ENCODE data around the gene RASGRF2.
A peak's percentile ranks its signal among the peaks of the same experiment; 100 is the strongest.

The RASGRF2 gene

GRCh38 chr5:81169924-81170323 lies 209.8 kb downstream of the RASGRF2 start:
- no peak for DNase-seq (ENCODE audit: low read depth)

DNA sequence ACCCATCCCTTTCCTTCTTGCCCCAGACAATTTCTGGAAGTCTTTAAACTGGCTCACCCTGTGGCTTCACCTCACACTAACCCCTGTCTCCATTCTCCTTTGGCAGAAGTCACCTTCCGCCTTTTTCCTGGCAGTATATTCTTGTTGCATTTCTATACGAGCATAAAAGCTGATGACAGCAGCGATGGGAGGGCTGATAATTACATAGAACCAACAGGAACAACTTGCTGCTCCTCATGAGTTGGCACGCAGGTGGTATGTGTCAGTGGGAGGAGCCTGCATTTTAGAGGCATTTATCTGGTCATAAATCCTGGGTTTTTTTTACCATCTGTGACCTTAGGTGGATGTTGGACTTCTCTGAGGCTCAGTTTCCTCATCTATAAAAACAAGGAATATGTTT lies 211.6 kb downstream of the RASGRF2 start:
- no peak for DNase-seq (ENCODE audit: low read depth)

- no peak for DNase-seq (ENCODE audit: low read depth)
Measured at GRCh38 chr5:81172710-81173109, 212.5 kb downstream of the RASGRF2 start.

GRCh38 chr5:81177061-81177460 lies 216.9 kb downstream of the RASGRF2 start:
- no peak for DNase-seq (ENCODE audit: low read depth)

GRCh38 chr5:81179959-81180358 lies 219.8 kb downstream of the RASGRF2 start:
- DNase-seq (ENCODE audit: low read depth), result no peak

GRCh38 chr5:81180780-81181460 lies 220.8 kb downstream of the RASGRF2 start:
- no peak for DNase-seq (ENCODE audit: low read depth)

GRCh38 chr5:81181576-81182316 lies 221.6 kb downstream of the RASGRF2 start:
- no peak for DNase-seq (ENCODE audit: low read depth)

GRCh38 chr5:81182396-81183390 lies 222.5 kb downstream of the RASGRF2 start:
- DNase-seq (ENCODE audit: low read depth), result no peak

- no peak for DNase-seq (ENCODE audit: low read depth)
Measured at GRCh38 chr5:81183811-81184748, 223.9 kb downstream of the RASGRF2 start.

GRCh38 chr5:81184749-81185110 lies 224.6 kb downstream of the RASGRF2 start:
- no peak for DNase-seq (ENCODE audit: low read depth)

- no peak for DNase-seq (ENCODE audit: low read depth)
Measured at GRCh38 chr5:81187885-81188284, 227.7 kb downstream of the RASGRF2 start.

- DNase-seq (ENCODE audit: low read depth), result no peak
Measured at GRCh38 chr5:81188962-81189361, 228.8 kb downstream of the RASGRF2 start.

DNA sequence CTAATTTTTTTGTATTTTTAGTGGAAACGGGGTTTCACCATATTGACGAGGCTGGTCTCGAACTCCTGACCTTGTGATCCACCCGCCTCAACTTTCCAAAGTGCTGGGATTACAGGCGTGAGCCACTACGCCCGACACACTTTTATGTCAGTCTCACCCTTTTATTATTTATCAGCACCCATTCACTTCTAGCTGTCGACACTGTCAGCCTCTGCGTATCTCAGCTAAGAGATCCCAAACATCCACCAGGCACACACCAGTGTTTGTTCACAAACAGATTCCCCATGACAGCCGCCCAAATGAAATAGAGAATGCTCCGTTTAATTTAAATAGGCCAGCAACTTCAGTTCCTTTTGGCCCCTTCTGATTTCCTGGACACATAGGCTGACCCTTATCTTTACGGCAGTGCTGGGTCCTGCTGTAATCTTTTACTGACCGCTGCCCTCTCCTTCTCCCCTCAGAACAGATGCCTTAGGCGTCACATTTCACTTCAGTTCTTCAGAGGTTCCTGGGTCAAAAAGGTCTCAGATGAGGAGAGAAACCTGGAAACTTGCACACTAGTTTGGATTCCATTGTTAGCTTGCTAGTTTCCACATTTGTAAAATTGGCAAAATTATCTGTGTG lies 229.8 kb downstream of the RASGRF2 start:
- DNase-seq (ENCODE audit: low read depth), result no peak

DNA sequence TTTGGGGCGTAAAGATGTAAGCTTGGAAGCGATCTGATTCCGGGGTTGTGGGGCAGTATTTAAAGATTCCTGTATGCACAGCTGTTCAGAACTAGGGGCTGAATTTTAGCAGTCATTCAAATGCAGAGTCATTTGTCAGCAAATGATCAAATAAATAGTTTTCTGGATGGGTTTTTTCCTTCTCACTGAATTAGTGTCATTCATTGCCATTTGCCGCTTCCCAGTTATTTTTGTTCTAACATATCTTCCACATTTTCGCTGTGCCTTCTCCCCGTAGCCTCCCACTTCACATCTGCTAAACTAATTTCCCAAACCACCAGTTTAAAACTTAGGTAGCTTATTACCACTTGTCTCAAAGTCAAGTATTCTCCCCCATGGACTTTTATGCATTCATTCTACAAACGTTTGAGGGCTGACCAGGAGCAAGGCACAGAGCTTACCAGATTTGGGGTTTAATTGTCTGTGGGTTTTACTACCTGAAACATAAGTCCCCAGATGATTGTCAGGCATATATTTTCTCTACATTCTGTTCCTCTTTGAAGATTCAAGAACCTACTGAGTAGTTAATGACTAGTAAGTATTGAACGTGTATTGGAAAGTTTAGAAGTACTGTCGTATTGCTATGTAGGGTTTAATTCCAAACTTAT lies 231.7 kb downstream of the RASGRF2 start:
- no peak for DNase-seq (ENCODE audit: low read depth)

GRCh38 chr5:81192373-81192750 lies 232.2 kb downstream of the RASGRF2 start:
- DNase-seq (ENCODE audit: low read depth), result no peak

DNA sequence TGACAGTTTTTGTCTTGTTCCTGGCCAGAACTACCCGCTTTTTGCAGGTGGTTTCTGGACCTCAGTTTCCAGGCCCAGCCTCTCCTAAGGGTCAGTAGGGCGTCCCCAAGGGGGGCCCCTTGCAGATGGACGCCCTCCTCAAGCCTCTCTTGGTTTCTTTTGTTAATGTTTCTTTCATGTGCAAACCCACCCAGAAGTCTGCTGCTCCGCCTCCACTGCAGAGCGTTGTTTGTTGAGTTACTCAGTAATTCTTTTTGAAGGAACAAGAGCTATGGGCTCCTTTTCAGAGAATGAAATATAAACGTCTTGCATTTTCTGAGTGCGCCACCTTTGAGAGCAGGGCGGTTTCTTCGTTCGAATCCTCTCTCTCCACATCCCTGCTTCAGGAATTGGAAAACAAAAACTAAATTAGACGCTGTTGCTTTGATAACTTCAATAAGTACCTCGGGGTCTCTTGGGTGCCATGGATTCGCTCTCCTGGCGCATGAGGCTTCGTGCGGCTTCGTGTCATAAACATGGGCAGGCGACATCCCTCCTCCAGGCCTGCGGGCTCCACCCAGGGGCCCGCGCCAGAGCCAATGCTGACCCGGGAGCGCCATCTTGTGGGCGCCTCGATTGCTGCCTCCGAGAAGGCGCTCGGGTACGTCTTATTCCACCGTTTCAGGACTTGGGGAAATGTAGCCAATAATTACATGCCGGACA lies 234.6 kb downstream of the RASGRF2 start:
- DNase-seq (ENCODE audit: low read depth), result peak; percentile 70

GRCh38 chr5:81195335-81195929 lies 235.3 kb downstream of the RASGRF2 start:
- DNase-seq (ENCODE audit: low read depth), result no peak

DNA sequence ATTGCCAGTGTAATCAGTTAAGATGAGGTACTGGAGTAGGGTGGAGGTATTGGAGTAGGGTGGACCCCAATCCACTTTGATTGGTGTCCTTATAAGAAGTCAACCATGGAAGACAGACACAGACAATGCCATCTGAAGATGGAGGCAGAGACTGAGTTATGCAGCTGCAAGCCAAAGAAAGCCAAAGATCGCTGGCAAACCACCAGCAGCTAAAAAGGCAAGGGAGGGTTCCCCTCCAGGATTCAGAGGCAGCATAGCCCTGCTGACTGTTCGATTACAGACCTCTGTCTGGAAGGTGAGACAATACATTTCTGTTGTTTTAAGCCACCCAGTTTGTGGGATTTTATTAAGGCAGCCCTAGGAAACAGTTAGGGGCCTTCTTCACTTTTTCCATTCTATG lies 242.5 kb downstream of the RASGRF2 start:
- DNase-seq (ENCODE audit: low read depth), result no peak

- DNase-seq (ENCODE audit: low read depth), result no peak
Measured at GRCh38 chr5:81203729-81204128, 243.6 kb downstream of the RASGRF2 start.

All from stimulated activated CD8-positive, alpha-beta memory T cell treated with anti-CD3 and anti-CD28 coated beads, Interleukin-7, amount 100 ng/mL, for 24 hours (primary cell).